ENCODE measurements around the gene FFAR2. TPM values are rescaled to one million over a fixed set of nuclear protein-coding genes. Genes with fewer than 3 reads are reported as not detected.
A peak's percentile ranks its signal among the peaks of the same experiment; 100 is the strongest.

FFAR2 gene
- total and polyA plus RNA-seq, 7 experiments from 2014 or later, result 2.2 to 7.1 TPM; not detected in 5

DNA sequence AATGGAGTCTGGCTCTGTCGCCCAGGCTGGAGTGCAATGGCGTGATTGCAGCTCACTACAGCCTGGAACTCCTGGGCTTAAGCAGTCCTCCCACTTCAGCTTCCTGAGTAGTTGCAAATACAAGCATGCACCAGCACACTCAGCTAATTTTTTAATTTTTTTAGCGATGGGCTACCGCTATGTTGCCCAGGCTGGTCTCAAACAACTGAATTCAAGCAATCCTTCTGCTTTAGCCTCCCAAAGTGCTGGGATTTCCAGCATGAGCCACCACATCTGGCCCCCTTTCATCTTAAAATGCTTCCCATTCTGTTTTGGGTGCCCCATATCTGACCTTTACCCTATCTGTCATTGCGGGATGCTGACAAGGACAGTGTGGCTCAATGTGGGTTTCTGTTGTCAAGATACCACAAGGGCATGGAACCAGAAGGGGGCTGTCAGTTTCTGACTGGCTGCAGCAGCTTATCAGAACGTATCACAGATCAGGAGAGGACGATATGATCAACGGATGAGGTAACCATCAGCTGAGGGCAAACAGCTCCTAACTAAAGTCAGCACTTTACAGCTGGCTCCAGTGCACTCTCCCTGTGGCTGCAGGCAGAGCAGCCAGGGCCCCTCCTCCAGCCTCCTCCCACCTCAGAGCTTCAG is 44.8 kb upstream of the FFAR2 start:
- Mint-ChIP-seq H3K27ac (no peak overlapping the region), H3K4me1 (peaks cover 0 to 3% (median 0%) of the 10 kb centered on the region in 7 donors), H3K9me3 (peaks cover 0 to 1% (median 0%) of the 10 kb centered on the region in 11 donors), H3K27me3 (peaks cover 0 to 3% (median 2%) of the 10 kb centered on the region in 5 donors), H3K4me3 (no peak overlapping the region), H3K36me3 (no peaks in the 10 kb centered on the region)
- Histone ChIP-seq H3K4me1 (ENCODE audit: control insufficient read depth in 2 of 2, insufficient read depth in 2 of 2, low read length in 2 of 2) (no peaks in the 10 kb centered on the region), H3K27me3 (ENCODE audit: control insufficient read depth in 2 of 2, insufficient read depth in 2 of 2, low read length in 2 of 2) (no peaks in the 10 kb centered on the region), H3K27ac (ENCODE audit: low read depth, low read length) (no peak overlapping the region), H3K4me3 (ENCODE audit: low read length) (no peak overlapping the region), H3K36me3 (ENCODE audit: control insufficient read depth in 2 of 3, insufficient read depth in 3 of 3, low read length in 3 of 3) (no peaks in the 10 kb centered on the region), H3K9me3 (ENCODE audit: control insufficient read depth in 2 of 3, low read length in 3 of 3) (no peaks in the 10 kb centered on the region)
- CTCF ChIA-PET, result no interaction called here
- no peak for DNase-seq
- intact Hi-C loops (cut with micrococcal nuclease), result no loop called here
- ATAC-seq, result peak; percentile 77
- POLR2A ChIA-PET, result interaction anchor here (0.5 kb wide), 1 partner anchor 143 kb away, joined by 4 read pairs; no protein-coding TSS in a partner anchor

DNA sequence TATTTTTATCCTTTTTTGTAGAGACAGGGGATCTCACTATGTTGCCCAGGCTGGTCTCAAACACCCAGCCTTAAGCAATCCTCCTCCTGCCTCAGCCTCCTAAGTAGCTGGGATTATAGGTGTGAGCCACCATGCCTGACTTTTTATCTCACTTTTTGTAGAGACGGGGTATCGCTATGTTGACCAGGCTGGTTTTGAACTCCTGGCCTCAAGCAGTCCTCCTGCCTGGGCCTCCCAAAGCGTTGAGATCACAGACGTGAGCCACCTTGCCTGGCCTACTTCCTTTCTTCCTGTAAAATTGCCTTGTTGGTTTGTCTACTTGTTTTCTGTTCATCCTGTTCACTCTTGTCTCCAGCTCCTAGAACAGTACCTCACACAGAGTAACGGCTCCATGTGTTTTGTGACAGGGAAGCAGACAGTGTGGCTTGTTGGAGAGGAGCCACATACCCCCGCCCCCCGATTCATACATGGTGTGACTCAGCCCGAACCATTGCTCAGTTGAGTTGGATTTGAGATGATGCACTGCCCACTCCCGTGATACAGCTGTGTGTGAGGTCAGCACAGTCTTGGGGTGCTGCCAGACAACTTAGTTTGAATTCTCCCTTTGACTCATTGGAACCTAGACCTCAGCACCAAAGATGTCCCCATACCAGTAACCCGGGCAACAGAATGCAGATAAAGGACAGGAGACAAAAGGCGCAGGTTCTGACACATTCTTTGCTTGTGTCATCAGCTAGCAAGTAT is 43.0 kb upstream of the FFAR2 start:
- H3K27me3 ChIP-seq (ENCODE audit: control insufficient read depth in 2 of 2, insufficient read depth in 2 of 2, low read length in 2 of 2), result no peaks in the 10 kb centered on the region
- H3K36me3 Mint-ChIP-seq, result no peaks in the 10 kb centered on the region
- no peak overlapping the region for H3K4me3 ChIP-seq (ENCODE audit: low read length)
- DNase-seq (peak in 1 of 9 donors; percentile 33), ATAC-seq (peak; percentile 67)
- H3K4me1 Mint-ChIP-seq, result peaks cover 0 to 3% (median 0%) of the 10 kb centered on the region in 7 donors
- ChIA-PET CTCF (interaction anchor here (0.6 kb wide), 1 partner anchor 47 kb away, joined by 4 read pairs; no protein-coding TSS in a partner anchor), POLR2A (interaction anchor here (0.6 kb wide), 1 partner anchor 626 kb away, joined by 3 read pairs; no protein-coding TSS in a partner anchor)
- intact Hi-C loops (cut with micrococcal nuclease), result no loop called here
- no peak overlapping the region for H3K4me3 Mint-ChIP-seq
- no peaks in the 10 kb centered on the region for H3K4me1 ChIP-seq (ENCODE audit: control insufficient read depth in 2 of 2, insufficient read depth in 2 of 2, low read length in 2 of 2)
- H3K27me3 Mint-ChIP-seq, result peaks cover 0 to 17% (median 3%) of the 10 kb centered on the region in 5 donors
- no peaks in the 10 kb centered on the region for H3K9me3 Mint-ChIP-seq
- H3K36me3 ChIP-seq (ENCODE audit: control insufficient read depth in 2 of 3, insufficient read depth in 3 of 3, low read length in 3 of 3), result no peaks in the 10 kb centered on the region
- H3K27ac Mint-ChIP-seq, result no peak overlapping the region
- H3K27ac ChIP-seq (ENCODE audit: low read depth, low read length), result no peak overlapping the region
- H3K9me3 ChIP-seq (ENCODE audit: control insufficient read depth in 2 of 3, low read length in 3 of 3), result no peaks in the 10 kb centered on the region

GRCh38 chr19:35407619-35408018 is 40.4 kb upstream of the FFAR2 start:
- no peak overlapping the region for H3K27ac ChIP-seq (ENCODE audit: low read depth, low read length)
- H3K36me3 ChIP-seq (ENCODE audit: control insufficient read depth in 2 of 3, insufficient read depth in 3 of 3, low read length in 3 of 3), result no peaks in the 10 kb centered on the region
- CTCF ChIA-PET, result no interaction called here
- H3K4me1 ChIP-seq (ENCODE audit: control insufficient read depth in 2 of 2, insufficient read depth in 2 of 2, low read length in 2 of 2), result no peaks in the 10 kb centered on the region
- Mint-ChIP-seq H3K4me1 (peaks cover 0 to 3% (median 0%) of the 10 kb centered on the region in 7 donors), H3K36me3 (no peaks in the 10 kb centered on the region), H3K27me3 (peaks cover 0 to 29% (median 4%) of the 10 kb centered on the region in 5 donors), H3K9me3 (peaks cover 0 to 1% (median 0%) of the 10 kb centered on the region in 11 donors), H3K27ac (no peak overlapping the region), H3K4me3 (no peak overlapping the region)
- no peaks in the 10 kb centered on the region for H3K9me3 ChIP-seq (ENCODE audit: control insufficient read depth in 2 of 3, low read length in 3 of 3)
- DNase-seq (no peak), ATAC-seq (no peak)
- H3K4me3 ChIP-seq (ENCODE audit: low read length), result no peak overlapping the region
- no peaks in the 10 kb centered on the region for H3K27me3 ChIP-seq (ENCODE audit: control insufficient read depth in 2 of 2, insufficient read depth in 2 of 2, low read length in 2 of 2)
- intact Hi-C loops (cut with micrococcal nuclease), result no loop called here
- POLR2A ChIA-PET, result no interaction called here

DNA sequence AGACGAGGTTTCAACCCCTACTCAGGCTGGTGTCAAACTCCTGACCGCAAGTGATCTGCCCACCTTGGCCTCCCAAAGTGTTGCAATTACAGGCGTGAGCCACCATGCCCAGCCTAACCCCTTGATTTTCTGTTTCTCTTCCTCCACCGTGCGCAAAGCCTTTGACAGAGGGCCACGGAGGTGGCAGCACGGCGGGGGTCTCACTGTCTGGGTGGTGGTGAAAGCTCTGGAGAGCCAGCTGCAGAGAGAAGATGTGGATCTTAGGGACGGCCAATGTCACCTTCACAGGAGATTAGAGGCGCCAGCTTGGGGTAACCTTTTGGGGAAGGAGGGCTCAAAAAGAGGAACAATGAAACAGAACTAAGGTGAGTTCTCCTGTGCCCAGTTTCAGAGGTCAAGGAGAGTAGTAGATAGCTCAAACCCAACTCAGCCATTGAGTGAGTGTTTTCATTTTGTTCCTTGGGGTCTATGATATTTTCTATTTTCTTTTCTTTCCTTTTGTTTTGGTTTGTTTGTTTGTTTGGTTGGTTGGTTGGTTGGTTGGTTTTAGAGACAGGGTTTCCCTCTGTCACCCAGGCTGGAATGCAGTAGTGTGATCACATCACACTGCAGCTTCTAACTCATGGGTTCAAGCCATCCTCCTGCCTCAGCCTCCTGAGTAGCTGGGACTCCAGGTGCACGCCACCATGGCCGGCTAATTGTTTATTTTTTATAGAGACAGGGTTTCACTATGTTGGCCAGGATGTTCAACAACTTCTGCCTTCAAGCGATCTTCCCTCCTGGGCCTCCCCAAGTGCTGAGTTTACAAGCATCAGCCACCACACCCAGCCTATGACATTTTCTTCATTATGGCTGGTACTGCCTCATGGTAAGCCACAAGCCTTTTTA is 39.5 kb upstream of the FFAR2 start:
- intact Hi-C loops (cut with micrococcal nuclease), result no loop called here
- ATAC-seq (no peak), DNase-seq (no peak)
- Histone ChIP-seq H3K4me1 (ENCODE audit: control insufficient read depth in 2 of 2, insufficient read depth in 2 of 2, low read length in 2 of 2) (no peaks in the 10 kb centered on the region), H3K27me3 (ENCODE audit: control insufficient read depth in 2 of 2, insufficient read depth in 2 of 2, low read length in 2 of 2) (peaks cover 0 to 2% of the 10 kb centered on the region in 2 donors), H3K4me3 (ENCODE audit: low read length) (no peak overlapping the region), H3K9me3 (ENCODE audit: control insufficient read depth in 2 of 3, low read length in 3 of 3) (no peaks in the 10 kb centered on the region), H3K36me3 (ENCODE audit: control insufficient read depth in 2 of 3, insufficient read depth in 3 of 3, low read length in 3 of 3) (no peaks in the 10 kb centered on the region), H3K27ac (ENCODE audit: low read depth, low read length) (no peak overlapping the region)
- Mint-ChIP-seq H3K4me1 (peaks cover 0 to 3% (median 0%) of the 10 kb centered on the region in 7 donors), H3K27ac (no peak overlapping the region), H3K9me3 (peaks cover 0 to 1% (median 0%) of the 10 kb centered on the region in 11 donors), H3K36me3 (no peaks in the 10 kb centered on the region), H3K4me3 (no peak overlapping the region), H3K27me3 (peaks cover 0 to 32% (median 4%) of the 10 kb centered on the region in 5 donors)
- POLR2A ChIA-PET, result no interaction called here
- CTCF ChIA-PET, result no interaction called here

DNA sequence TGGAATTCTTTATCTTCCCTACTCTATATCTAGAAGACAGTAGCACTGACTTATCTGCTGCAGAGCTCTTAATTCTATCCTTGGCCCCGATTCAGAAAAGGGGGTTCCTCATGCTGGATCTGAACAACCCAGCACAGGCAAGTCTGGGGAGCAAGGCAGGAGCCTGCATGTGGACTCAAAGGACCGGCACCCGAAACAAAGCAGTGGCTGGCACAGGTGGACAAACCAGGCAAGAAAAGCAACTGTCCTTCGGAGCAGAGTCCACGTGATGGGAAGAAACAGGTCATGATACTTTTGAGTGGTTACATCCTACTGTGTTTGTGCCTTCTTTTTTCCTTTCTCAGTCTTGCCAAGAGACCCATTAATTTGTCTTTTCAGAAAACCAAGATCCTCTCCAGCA is 38.9 kb upstream of the FFAR2 start:
- ATAC-seq, result no peak
- peaks cover 0 to 3% (median 0%) of the 10 kb centered on the region in 7 donors for H3K4me1 Mint-ChIP-seq
- H3K36me3 ChIP-seq (ENCODE audit: control insufficient read depth in 2 of 3, insufficient read depth in 3 of 3, low read length in 3 of 3), result no peaks in the 10 kb centered on the region
- no peaks in the 10 kb centered on the region for H3K4me1 ChIP-seq (ENCODE audit: control insufficient read depth in 2 of 2, insufficient read depth in 2 of 2, low read length in 2 of 2)
- no peak overlapping the region for H3K4me3 Mint-ChIP-seq
- H3K9me3 Mint-ChIP-seq, result peaks cover 0 to 1% (median 0%) of the 10 kb centered on the region in 11 donors
- no peak overlapping the region for H3K27ac Mint-ChIP-seq
- H3K27me3 Mint-ChIP-seq, result peaks cover 0 to 32% (median 4%) of the 10 kb centered on the region in 5 donors
- intact Hi-C loops (cut with micrococcal nuclease), result no loop called here
- H3K9me3 ChIP-seq (ENCODE audit: control insufficient read depth in 2 of 3, low read length in 3 of 3), result no peaks in the 10 kb centered on the region
- DNase-seq, result no peak
- ChIA-PET POLR2A (no interaction called here), CTCF (no interaction called here)
- H3K27me3 ChIP-seq (ENCODE audit: control insufficient read depth in 2 of 2, insufficient read depth in 2 of 2, low read length in 2 of 2), result peaks cover 0 to 4% of the 10 kb centered on the region in 2 donors
- H3K36me3 Mint-ChIP-seq, result no peaks in the 10 kb centered on the region
- no peak overlapping the region for H3K27ac ChIP-seq (ENCODE audit: low read depth, low read length)
- no peak overlapping the region for H3K4me3 ChIP-seq (ENCODE audit: low read length)

DNA sequence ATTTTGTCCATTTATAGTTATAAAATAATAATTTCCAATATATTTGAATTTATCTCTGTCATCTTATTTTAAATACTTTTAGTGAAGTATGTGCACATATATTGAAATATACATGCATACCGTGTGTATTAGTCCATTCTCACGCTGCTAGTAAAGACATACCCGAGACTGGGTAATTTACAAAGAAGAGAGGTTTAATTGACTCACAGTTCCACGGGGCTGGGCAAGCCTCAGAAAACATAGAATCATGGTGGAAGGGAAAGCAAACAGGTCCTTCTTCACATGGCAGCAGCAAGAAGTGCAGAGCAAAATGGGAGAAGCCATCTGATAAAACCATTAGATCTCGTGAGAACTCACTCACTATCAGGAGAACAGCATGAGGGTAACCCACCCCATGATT is 37.6 kb upstream of the FFAR2 start:
- no peak overlapping the region for H3K4me3 Mint-ChIP-seq

More for the DNA sequence above, 37.6 kb upstream of the FFAR2 start:
- H3K27ac Mint-ChIP-seq, result no peak overlapping the region
- peaks cover 0 to 1% (median 0%) of the 10 kb centered on the region in 11 donors for H3K9me3 Mint-ChIP-seq
- no peaks in the 10 kb centered on the region for H3K9me3 ChIP-seq (ENCODE audit: control insufficient read depth in 2 of 3, low read length in 3 of 3)
- no peak overlapping the region for H3K27ac ChIP-seq (ENCODE audit: low read depth, low read length)
- no peaks in the 10 kb centered on the region for H3K4me1 ChIP-seq (ENCODE audit: control insufficient read depth in 2 of 2, insufficient read depth in 2 of 2, low read length in 2 of 2)
- intact Hi-C loops (cut with micrococcal nuclease), result no loop called here
- H3K27me3 Mint-ChIP-seq, result peaks cover 0 to 32% (median 4%) of the 10 kb centered on the region in 5 donors
- ChIA-PET POLR2A (no interaction called here), CTCF (no interaction called here)
- ATAC-seq, result no peak
- no peaks in the 10 kb centered on the region for H3K36me3 ChIP-seq (ENCODE audit: control insufficient read depth in 2 of 3, insufficient read depth in 3 of 3, low read length in 3 of 3)
- H3K27me3 ChIP-seq (ENCODE audit: control insufficient read depth in 2 of 2, insufficient read depth in 2 of 2, low read length in 2 of 2), result peaks cover 0 to 4% of the 10 kb centered on the region in 2 donors
- no peak overlapping the region for H3K4me3 ChIP-seq (ENCODE audit: low read length)
- H3K4me1 Mint-ChIP-seq, result no peaks in the 10 kb centered on the region
- no peak for DNase-seq
- no peaks in the 10 kb centered on the region for H3K36me3 Mint-ChIP-seq
